Activated naive CD4-positive, alpha-beta T cell treated with anti-CD3 and anti-CD28 coated beads, Interleukin-2, amount 10 ng/mL, durations not matched to agents 7 days and 5 days (primary cell): Measurements from ENCODE around the gene NTNG2.

Experiments used
- CTCF ChIA-PET: fragments of 350-600 bp; sonication (Branson Sonifier 250); formaldehyde crosslinking; loops from one replicate; lab custom pipeline; 2021; ENCODE audit warnings: antibody characterized with exemption; lab: Charles Lee
- DNase-seq: peaks from one replicate; pipeline ENCODE4 v3.0.0-alpha.2; 2020
- H3K27ac Mint-ChIP-seq: one replicate; pipeline ENCODE4 v1.8.0; 2021; ENCODE audit warnings: mild to moderate bottlenecking, moderate library complexity, mixed read lengths
- H3K27me3 Mint-ChIP-seq: one replicate; pipeline ENCODE4 v1.8.0; 2021; ENCODE audit warnings: mild to moderate bottlenecking, mixed read lengths
- H3K36me3 Mint-ChIP-seq: one replicate; pipeline ENCODE4 v1.8.0; 2021; ENCODE audit warnings: mixed read lengths
- H3K4me1 Mint-ChIP-seq: one replicate; pipeline ENCODE4 v1.8.0; 2021; ENCODE audit warnings: mixed read lengths
- H3K4me3 Mint-ChIP-seq: one replicate; pipeline ENCODE4 v1.8.0; 2021; ENCODE audit warnings: mild to moderate bottlenecking, moderate library complexity, mixed read lengths
- H3K9me3 Mint-ChIP-seq: one replicate; pipeline ENCODE4 v1.8.0; 2021; ENCODE audit warnings: mixed read lengths

The NTNG2 gene

DNA sequence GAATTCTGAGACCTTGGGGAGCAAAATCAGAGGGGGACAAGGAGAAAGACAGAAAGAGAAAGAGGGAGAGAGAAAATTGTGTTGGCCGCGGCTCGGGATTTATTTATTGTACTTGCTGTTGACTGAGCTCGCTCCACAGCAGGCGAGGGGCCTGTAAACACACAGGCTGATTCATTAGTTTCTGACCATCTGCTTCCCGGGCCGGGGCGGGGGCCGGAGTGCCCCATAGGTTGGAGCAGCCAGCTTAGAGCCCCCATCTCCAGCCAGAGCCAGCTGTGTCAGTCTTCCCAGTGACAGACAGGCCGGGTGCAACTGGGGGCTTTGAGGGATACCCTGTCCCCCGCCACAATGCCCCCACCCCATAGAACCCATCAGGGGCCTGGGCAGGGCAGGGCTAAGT, 30.9 kb downstream of the NTNG2 start:
- no peaks in the 10 kb centered on the region for H3K9me3 Mint-ChIP-seq
- H3K36me3 Mint-ChIP-seq = no peaks in the 10 kb centered on the region
- no peak for DNase-seq
- H3K27me3 Mint-ChIP-seq = peaks cover 26% of the 10 kb centered on the region
- CTCF ChIA-PET = no interaction called here
- no peaks in the 10 kb centered on the region for H3K4me1 Mint-ChIP-seq
- H3K27ac Mint-ChIP-seq = no peak overlapping the region
- H3K4me3 Mint-ChIP-seq = no peak overlapping the region

- Mint-ChIP-seq H3K4me1 (no peaks in the 10 kb centered on the region), H3K36me3 (no peaks in the 10 kb centered on the region), H3K27ac (no peak overlapping the region), H3K4me3 (no peak overlapping the region), H3K27me3 (peaks cover 19% of the 10 kb centered on the region), H3K9me3 (no peaks in the 10 kb centered on the region)
- CTCF ChIA-PET = no interaction called here
- DNase-seq = no peak
Observed at GRCh38 chr9:132193227-132194124, 31.6 kb downstream of the NTNG2 start.

DNA sequence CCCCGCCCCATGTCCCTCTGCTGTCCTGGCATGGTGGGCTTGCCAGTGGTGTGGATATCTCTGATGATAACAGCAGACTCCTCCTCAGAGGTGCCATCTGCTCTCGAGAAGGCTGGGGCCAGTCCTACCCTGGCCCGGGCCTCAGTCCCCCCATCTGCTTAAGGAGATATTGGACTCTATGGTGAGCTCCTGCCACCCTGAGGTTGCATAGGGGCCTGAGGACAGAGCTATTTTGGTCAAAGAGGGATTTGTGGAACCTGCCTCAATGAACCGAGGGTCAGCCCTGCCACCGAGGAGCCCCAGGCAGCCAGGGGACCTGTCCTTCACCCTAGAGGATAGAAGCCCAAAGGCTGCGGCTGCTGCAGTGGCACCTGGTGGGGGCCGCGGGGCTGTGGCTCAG, 32.6 kb downstream of the NTNG2 start:
- CTCF ChIA-PET = no interaction called here
- no peak overlapping the region for H3K27ac Mint-ChIP-seq
- DNase-seq = no peak
- H3K4me1 Mint-ChIP-seq = no peaks in the 10 kb centered on the region
- H3K4me3 Mint-ChIP-seq = no peak overlapping the region
- H3K27me3 Mint-ChIP-seq = peaks cover 20% of the 10 kb centered on the region
- H3K36me3 Mint-ChIP-seq = no peaks in the 10 kb centered on the region
- H3K9me3 Mint-ChIP-seq = peaks cover 1% of the 10 kb centered on the region

- no peak for DNase-seq
- Mint-ChIP-seq H3K36me3 (no peaks in the 10 kb centered on the region), H3K27me3 (peaks cover 21% of the 10 kb centered on the region), H3K4me1 (no peaks in the 10 kb centered on the region), H3K9me3 (peaks cover 3% of the 10 kb centered on the region), H3K27ac (no peak overlapping the region), H3K4me3 (no peak overlapping the region)
- CTCF ChIA-PET = no interaction called here
Observed at GRCh38 chr9:132197315-132197714, 35.5 kb downstream of the NTNG2 start.

GRCh38 chr9:132197856-132198550, 36.1 kb downstream of the NTNG2 start:
- H3K27ac Mint-ChIP-seq = no peak overlapping the region
- H3K27me3 Mint-ChIP-seq = peaks cover 28% of the 10 kb centered on the region
- H3K9me3 Mint-ChIP-seq = peaks cover 3% of the 10 kb centered on the region
- no peaks in the 10 kb centered on the region for H3K36me3 Mint-ChIP-seq
- CTCF ChIA-PET = no interaction called here
- H3K4me1 Mint-ChIP-seq = no peaks in the 10 kb centered on the region
- DNase-seq = no peak
- no peak overlapping the region for H3K4me3 Mint-ChIP-seq

DNA sequence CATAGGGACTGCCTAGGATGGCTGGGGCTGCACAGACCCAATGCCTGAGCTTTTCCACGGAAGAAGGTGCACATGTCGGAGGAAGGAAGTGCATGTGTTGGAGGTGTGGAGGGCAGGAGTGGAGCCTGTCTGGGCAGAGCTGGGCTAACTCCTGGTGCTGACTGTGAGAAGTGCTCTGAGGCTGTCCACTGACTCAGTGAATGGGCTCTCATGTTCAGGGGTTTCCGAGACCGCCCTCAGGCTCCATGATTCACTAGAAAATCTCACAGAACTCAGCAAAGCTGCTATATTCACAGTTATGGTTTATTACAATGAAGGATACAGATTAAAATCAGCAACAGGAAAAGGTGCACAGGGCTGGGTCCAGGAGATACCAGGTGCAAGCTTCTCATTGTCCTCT, 37.2 kb downstream of the NTNG2 start:
- no peaks in the 10 kb centered on the region for H3K4me1 Mint-ChIP-seq
- CTCF ChIA-PET = interaction anchor here (0.6 kb wide), 1 partner anchor 154 kb away, joined by 3 read pairs; no protein-coding TSS in a partner anchor

GRCh38 chr9:132200706-132201105, 38.8 kb downstream of the NTNG2 start:
- Mint-ChIP-seq H3K9me3 (peaks cover 7% of the 10 kb centered on the region), H3K4me1 (no peaks in the 10 kb centered on the region), H3K27me3 (peaks cover 32% of the 10 kb centered on the region), H3K27ac (no peak overlapping the region), H3K36me3 (no peaks in the 10 kb centered on the region), H3K4me3 (no peak overlapping the region)
- CTCF ChIA-PET = interaction anchor here (1.2 kb wide), 1 partner anchor 9 kb away, joined by 3 read pairs; no protein-coding TSS in a partner anchor
- no peak for DNase-seq

More for the DNA sequence above, 37.2 kb downstream of the NTNG2 start:
- Mint-ChIP-seq H3K27ac (no peak overlapping the region), H3K9me3 (peaks cover 3% of the 10 kb centered on the region), H3K27me3 (peaks cover 29% of the 10 kb centered on the region), H3K4me3 (no peak overlapping the region), H3K36me3 (no peaks in the 10 kb centered on the region)
- DNase-seq = no peak

GRCh38 chr9:132201139-132201538, 39.3 kb downstream of the NTNG2 start:
- Mint-ChIP-seq H3K27ac (no peak overlapping the region), H3K9me3 (peaks cover 7% of the 10 kb centered on the region), H3K4me1 (no peaks in the 10 kb centered on the region), H3K36me3 (no peaks in the 10 kb centered on the region), H3K4me3 (no peak overlapping the region), H3K27me3 (peaks cover 32% of the 10 kb centered on the region)
- CTCF ChIA-PET = interaction anchor here (1.2 kb wide), 1 partner anchor 8 kb away, joined by 3 read pairs; no protein-coding TSS in a partner anchor
- DNase-seq = no peak

DNA sequence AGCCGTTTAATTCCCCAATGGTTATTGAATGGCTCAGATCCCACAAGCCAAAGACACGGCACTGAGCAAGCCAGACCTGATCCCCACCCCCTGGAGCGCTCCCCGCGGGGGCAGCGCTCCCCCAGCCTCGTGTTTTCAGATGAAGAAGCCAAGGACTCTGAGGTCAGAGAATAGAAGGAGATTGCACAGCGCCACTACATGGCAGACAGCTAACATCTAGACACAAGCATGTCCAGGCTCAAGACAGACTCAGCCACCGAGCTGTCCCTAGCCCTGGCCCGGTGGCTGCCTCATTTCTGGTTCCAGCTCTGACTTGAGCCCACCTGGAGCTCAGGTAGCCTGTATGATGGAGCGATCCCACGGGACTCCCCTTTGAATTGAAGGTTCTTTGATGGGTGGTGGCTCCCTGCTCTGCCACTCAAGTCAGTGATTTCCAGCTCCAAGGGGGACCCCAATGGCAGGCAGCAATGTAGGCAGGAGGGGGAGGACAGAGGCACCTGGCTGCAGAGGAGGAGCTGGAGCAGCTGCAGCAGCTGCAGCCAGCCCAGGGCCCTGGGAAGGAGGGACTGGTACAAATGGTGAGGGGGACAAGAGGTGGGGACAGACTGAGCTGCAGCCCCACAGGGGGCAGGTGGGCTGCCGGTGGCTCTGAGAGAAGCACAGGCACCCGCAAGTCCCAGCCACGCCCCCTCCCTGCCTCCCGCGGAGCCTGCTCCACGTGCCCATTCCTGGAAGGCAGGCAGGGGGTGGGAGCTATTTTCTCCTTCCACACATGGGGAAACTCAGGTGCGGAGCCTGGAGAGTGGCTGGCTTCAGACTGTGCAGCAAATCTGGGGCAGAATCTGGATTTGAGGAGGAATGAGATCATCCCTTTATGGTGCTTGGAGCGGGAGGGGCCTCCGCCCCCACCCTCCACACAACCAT, 40.2 kb downstream of the NTNG2 start:
- Mint-ChIP-seq H3K27ac (no peak overlapping the region), H3K9me3 (peaks cover 7% of the 10 kb centered on the region)
- CTCF ChIA-PET = interaction anchor here (0.8 kb wide), 1 partner anchor 34 kb away, joined by 3 read pairs; no protein-coding TSS in a partner anchor

DNA sequence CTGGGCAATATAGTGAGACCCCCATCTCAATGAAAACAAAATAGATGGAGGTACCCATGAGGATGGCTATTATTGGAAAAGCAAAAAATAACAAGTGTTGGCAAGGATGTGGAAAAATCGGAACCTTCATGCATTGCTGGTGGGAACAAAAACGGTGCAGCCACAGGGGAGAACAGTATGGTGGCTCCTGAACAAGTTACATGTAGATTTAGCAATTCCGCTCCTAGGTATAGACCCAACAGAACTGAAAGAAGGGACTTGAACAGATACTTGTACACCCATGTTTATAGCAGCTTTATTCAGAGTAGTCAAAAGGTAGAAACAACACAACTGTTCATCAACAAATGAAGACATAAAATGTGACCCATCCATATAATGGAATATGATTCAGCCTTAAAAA, 43.0 kb downstream of the NTNG2 start:
- H3K4me3 Mint-ChIP-seq = no peak overlapping the region
- no peaks in the 10 kb centered on the region for H3K4me1 Mint-ChIP-seq
- H3K9me3 Mint-ChIP-seq = peaks cover 4% of the 10 kb centered on the region
- no peak overlapping the region for H3K27ac Mint-ChIP-seq
- CTCF ChIA-PET = no interaction called here
- no peaks in the 10 kb centered on the region for H3K36me3 Mint-ChIP-seq
- H3K27me3 Mint-ChIP-seq = peaks cover 39% of the 10 kb centered on the region
- DNase-seq = no peak

More for the DNA sequence above, 40.2 kb downstream of the NTNG2 start:
- H3K36me3 Mint-ChIP-seq = no peaks in the 10 kb centered on the region
- DNase-seq = no peak
- peaks cover 32% of the 10 kb centered on the region for H3K27me3 Mint-ChIP-seq
- H3K4me1 Mint-ChIP-seq = no peaks in the 10 kb centered on the region
- no peak overlapping the region for H3K4me3 Mint-ChIP-seq

- Mint-ChIP-seq H3K4me1 (no peaks in the 10 kb centered on the region), H3K36me3 (no peaks in the 10 kb centered on the region), H3K4me3 (no peak overlapping the region), H3K27me3 (peaks cover 32% of the 10 kb centered on the region), H3K9me3 (peaks cover 4% of the 10 kb centered on the region), H3K27ac (no peak overlapping the region)
- no peak for DNase-seq
- CTCF ChIA-PET = no interaction called here
Observed at GRCh38 chr9:132207215-132207614, 45.4 kb downstream of the NTNG2 start.

- H3K36me3 Mint-ChIP-seq = no peaks in the 10 kb centered on the region
Observed at GRCh38 chr9:132207839-132208615, 46.2 kb downstream of the NTNG2 start.

DNA sequence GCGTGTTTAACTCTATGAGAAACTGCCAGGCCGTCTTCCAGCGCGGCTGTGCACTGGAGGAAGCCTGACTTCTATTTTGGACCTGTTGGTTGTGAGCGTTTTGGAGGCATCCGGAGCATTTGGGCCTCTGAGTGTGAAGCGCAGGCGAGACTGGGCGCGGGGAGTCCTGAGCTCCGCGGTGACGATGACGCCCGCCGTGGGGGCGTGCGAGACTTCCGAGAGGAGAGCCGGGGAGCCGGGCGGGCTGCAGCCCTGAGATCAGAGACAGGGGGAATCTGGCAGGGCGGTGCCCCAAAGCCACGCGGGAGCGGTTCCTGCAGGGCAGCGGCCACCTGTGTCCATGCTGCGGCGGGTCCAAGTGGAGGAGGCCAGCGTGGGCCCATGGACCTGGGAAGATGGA, 47.4 kb downstream of the NTNG2 start:
- no peak overlapping the region for H3K4me3 Mint-ChIP-seq

More at GRCh38 chr9:132207839-132208615, 46.2 kb downstream of the NTNG2 start:
- Mint-ChIP-seq H3K9me3 (peaks cover 4% of the 10 kb centered on the region), H3K27ac (no peak overlapping the region), H3K4me1 (no peaks in the 10 kb centered on the region), H3K4me3 (no peak overlapping the region), H3K27me3 (peaks cover 24% of the 10 kb centered on the region)
- CTCF ChIA-PET = no interaction called here
- DNase-seq = no peak

More for the DNA sequence above, 47.4 kb downstream of the NTNG2 start:
- Mint-ChIP-seq H3K9me3 (peaks cover 4% of the 10 kb centered on the region), H3K36me3 (no peaks in the 10 kb centered on the region), H3K27me3 (peaks cover 20% of the 10 kb centered on the region), H3K4me1 (no peaks in the 10 kb centered on the region), H3K27ac (no peak overlapping the region)
- CTCF ChIA-PET = interaction anchor here (1.2 kb wide), 1 partner anchor 9 kb away, joined by 3 read pairs; no protein-coding TSS in a partner anchor
- DNase-seq = no peak
